UCSD-AML1 (cell line): ENCODE measurements around the gene CSTA.
A peak's percentile ranks its signal among the peaks of the same experiment; 100 is the strongest.

Experiments used
- DNase-seq: peaks from one replicate; lab custom pipeline; 2025; ENCODE audit not compliant: unreplicated experiment; lab: John Stamatoyannopoulos, UW

The CSTA gene, protein sequence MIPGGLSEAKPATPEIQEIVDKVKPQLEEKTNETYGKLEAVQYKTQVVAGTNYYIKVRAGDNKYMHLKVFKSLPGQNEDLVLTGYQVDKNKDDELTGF

DNA sequence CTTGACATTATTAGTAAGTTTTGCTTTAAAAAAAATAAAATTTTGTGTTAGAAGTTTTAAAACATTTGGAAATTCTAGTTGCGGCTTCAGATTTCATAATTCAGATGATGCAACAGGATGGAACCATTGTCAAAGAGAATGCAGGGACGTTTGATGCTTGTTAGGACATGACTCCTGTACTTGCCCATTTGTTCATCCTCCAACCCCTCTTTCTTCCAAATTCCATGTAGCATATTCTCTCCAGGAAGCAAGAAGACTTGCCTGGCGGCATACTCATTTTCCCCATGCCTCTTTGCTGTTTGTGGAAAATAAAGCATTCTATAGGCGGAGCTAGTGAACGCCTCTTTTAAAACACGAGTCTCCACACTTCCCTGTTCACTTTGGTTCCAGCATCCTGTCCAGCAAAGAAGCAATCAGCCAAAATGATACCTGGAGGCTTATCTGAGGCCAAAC lies at the start of gene CSTA:
Gene CSTA (plus strand): TSS at position 378 of the 453 bp plus-strand sequence. CDS start 45 bp downstream, at position 423.
- no peak for DNase-seq

DNA sequence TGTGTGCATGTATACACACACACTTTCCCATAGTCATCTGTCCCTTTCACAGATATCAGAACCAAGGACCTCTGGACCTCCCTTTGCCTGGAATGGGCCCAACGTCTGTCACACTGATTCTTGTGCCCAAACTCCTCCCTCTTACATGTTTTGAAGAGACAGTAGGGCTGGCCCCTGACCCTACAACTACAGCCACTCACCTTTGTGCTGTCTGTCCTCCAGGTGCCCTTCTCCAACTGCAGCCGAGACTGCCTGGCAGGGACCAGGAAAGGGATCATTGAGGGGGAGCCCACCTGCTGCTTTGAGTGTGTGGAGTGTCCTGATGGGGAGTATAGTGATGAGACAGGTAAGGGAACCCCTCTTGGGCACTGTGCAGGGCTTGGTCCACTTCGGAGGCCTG lies 43.2 kb upstream of the CSTA start:
- DNase-seq = no peak

DNA sequence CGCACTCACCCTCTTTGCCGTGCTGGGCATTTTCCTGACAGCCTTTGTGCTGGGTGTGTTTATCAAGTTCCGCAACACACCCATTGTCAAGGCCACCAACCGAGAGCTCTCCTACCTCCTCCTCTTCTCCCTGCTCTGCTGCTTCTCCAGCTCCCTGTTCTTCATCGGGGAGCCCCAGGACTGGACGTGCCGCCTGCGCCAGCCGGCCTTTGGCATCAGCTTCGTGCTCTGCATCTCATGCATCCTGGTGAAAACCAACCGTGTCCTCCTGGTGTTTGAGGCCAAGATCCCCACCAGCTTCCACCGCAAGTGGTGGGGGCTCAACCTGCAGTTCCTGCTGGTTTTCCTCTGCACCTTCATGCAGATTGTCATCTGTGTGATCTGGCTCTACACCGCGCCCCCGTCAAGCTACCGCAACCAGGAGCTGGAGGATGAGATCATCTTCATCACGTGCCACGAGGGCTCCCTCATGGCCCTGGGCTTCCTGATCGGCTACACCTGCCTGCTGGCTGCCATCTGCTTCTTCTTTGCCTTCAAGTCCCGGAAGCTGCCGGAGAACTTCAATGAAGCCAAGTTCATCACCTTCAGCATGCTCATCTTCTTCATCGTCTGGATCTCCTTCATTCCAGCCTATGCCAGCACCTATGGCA lies 41.1 kb upstream of the CSTA start:
- DNase-seq = no peak

DNA sequence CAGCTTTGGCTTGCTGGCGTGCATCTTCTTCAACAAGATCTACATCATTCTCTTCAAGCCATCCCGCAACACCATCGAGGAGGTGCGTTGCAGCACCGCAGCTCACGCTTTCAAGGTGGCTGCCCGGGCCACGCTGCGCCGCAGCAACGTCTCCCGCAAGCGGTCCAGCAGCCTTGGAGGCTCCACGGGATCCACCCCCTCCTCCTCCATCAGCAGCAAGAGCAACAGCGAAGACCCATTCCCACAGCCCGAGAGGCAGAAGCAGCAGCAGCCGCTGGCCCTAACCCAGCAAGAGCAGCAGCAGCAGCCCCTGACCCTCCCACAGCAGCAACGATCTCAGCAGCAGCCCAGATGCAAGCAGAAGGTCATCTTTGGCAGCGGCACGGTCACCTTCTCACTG lies 40.6 kb upstream of the CSTA start:
- DNase-seq = no peak

DNA sequence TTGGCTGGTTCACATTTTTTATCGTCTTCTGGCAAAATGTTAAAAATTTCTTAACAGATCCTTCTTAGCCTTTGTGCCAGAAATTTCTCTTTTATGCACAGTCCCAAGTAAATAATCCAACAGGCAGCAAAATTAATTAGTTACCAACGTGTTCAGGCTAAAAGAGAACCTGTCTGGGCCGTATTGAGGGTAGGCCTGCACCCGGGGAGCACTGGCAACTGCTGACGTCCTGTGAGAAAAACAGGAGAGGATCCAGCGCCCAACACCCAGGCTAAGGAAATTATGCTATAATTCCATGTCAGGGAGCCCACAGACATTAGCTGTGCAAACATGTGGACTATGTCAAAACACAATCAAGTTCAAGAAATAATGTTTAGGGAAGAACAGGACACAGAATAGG lies 30.7 kb upstream of the CSTA start:
- no peak for DNase-seq

DNA sequence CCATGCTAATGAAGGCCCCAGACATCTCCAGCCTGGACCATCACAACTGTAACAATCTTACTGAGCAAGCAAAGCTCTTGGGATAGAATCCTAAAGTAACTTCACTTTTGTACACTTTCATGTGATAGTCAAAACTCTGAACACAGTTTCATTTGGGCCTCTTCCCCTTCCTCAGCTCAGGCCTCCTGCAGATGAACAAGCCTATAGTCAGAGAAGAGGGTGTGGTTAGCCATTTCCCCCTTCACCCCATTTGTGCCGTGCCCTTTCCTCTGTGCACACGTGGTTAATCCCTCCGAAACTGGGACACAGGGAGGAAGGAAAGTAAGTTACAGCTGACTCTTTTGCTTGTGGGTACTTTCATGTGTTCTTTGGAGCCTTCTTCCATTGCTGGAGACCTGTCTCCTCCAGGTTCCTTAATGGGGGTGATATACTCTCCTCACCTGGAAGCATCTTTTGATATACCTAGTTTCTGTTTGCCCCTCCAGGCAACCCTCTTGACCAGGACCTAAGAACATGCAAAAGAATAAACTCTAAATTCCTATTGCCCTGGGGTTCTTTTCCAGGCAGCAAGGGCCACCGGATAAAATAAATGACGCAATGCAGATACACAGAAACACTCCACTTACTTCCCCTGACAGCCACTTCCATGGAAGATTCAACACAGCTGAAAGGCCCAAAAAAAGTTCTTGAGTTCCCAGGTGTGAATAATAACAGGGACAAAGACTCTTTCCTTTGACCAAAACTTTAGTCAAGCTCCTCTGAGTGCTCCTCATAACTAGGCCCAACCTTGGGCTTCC lies 29.6 kb upstream of the CSTA start:
- DNase-seq = peak; percentile 17

DNA sequence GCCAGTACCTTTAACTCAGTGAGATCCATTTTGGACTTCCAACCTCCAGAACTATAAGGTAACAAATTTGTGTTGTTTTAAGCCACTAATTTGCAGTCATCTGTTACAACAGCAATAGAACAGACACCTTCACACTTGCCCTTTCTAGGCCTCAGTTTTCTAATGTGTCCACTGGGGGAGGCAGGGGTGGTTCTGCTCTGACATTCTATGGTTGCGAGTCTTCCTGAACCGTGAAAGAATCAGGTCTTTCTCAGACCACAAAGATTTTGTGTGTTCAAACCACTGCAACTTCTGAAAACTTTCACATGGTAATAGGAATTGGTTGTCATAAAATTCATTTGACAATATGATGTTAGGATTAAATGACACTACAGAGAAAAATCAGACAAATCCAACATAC lies 26.8 kb upstream of the CSTA start:
- DNase-seq = no peak

DNA sequence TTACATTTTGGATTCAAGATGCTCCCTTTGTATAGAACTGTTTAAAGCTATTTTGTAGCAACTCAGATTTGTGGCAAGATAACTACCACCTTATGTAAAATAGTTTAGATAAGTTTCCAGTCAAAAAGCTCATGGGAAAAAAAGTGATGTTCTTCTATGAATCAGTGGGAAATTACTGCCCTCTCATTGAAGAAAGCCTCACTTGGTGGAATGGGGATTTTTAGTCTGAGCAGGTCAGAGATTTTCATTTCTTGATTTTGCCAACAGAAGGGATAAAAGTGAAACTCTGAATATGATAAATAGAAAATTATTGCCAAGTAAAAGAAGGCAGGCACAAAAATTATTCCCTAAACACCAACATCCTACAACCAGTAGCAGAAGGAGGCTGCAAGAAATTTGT lies 25.8 kb upstream of the CSTA start:
- DNase-seq = no peak

DNA sequence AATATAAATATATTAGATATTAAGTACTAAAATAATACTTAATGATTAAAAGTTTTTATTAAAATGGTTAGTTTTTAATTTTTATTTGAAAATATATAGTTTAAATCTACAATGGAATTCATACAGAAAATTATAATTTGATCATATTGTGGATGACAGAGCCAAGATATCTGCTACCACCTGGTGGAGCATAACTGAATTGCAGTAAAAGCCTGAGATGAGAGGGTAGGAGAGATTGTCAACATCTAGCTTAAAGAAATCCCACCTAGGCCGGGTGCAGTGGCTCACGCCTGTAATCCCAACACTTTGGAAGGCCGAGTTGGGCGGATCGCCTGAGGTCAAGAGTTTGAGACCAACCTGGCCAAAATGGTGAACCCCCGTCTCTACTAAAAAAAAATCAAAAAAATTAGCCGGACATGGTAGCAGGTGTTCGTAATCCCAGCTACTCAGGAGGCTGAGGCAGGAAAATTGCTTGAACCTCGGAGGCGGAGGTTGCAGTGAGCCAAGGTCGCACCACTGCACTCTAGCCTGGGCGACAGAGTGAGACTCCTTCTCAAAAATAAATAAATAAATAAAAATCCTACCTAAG lies 25.1 kb upstream of the CSTA start:
- DNase-seq = no peak

DNA sequence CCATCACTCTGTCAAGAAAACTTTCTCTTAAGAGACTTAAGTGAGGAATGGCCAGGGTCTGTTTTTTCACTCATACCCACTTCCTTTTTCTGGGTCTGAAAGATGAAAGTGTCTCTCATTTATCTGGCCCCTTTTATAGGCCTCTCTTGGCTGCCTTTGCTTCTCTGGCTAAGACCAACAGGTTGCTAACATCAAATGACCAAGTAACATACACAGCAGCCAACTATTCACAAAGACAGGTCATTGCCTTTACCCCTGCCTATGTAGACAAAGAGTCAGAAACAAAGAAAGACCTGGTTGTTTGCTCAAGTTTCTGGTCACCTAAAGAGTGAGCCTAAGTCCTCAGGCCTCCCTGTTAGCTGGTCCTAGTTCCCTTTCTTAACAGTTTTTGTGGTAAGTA lies 24.0 kb upstream of the CSTA start:
- no peak for DNase-seq

DNA sequence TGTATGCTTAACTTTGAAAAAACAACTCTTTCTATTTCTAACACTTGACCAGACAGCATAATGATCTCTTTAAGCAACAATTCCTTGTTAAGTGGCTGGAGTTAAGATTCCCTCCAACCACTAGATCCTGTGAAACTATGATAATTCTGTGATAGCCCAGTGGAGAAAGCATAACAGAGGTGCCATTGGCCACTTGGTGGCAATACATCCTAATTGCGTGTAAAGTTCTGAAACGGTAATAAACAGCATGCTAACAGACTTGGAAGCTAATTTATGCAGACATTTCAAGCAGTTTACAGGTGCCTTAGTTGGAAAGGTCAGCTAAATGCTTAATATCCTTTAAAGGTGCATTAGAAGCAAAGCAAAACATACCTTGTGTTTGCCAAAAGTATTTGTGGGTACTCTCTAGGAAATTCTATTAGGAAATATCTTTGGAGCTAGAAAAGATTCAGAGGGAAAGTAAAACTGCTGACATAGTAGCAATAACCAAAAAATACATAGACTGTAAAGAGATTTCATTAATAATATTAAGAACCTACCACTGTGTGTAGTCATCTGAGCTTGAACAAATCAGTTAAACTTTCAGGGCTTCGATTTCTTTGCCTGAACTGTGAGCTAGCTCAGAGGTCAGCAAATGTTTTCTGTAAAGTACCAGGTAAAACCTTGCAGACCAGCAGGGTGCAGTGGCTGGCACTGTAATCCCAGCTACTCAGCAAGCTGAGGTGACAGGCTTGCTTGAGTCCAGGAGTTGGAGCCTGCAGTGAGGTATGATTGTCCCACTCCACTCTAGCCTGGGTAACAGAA lies 19.0 kb upstream of the CSTA start:
- DNase-seq = no peak

DNA sequence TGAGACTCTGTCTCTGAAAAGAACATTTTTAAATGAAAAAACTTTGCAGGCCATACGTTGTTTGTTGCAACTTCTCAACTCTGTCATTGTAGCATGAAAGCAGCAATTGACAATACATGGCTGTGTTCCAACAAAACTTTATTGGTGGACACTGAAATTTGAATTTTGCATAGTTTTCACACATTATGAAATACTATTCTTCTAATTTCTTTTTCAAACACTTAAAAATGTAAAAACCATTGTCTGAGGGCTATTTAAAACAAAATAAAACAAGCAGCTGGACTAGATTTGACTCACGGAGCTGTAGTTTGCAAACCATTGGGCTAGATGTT lies 18.5 kb upstream of the CSTA start:
- DNase-seq = no peak

DNA sequence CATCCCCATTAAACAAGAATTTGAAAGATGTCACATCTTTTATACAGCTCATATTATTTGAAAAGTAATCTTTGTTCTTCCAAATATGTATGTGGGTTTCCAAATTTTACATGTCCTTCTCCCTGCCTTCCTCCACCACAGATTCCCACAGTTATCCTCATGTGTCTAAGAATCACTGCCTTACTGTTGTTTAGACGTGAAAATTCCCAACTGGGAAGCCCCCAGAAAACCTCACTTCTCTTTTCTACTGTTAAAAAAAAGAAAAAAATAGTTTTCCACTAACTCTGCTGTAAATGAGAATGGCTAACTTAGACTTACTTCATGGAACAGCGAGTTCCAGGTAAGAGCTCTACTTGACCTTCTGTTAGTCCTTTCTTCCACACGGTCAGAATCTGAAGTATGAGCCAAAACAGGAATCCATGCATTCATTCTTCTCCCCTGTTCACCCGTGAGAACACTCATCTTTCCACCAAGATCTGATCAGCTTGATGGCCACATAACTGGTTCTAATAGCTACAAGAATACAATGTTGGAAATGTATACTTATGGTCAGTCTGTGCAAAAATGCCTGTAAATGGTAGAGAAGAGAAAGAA lies 17.9 kb upstream of the CSTA start:
- DNase-seq = no peak

DNA sequence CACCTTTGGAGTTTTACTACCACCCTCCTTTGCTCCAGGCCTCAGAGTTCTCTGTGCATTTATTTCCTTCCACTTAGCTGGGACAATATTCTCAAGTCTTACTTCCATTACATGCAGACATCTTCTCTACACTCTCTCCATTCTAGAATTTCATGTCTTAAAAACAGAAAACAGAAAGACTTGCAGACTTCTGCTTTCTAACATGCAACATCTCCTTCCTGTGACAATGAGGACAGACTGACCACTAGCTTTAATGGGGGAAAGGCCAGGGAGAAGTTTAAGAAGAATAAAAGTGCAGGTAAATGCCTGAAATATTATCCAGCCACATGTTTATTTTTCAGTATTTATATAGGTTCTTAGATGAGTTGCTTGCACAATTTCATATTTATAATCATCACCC lies 17.1 kb upstream of the CSTA start:
- DNase-seq = no peak

DNA sequence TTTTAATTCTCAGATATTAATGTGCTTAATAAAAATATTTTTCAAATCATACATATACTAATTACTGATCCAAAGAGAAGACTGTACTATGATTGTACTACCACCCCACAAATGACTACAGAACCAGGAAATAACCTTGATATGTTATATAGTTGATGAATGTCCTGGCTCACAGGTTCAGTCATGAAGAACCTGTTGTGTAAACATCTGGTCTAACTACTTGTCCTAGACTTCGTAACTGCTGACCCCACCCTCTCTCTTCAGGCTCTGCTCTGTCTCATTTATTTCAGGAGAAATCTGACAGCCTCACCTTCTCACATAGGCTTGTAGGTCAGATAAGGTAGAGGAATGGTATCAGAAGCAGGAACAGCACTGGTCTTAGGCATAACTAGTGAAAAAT lies 14.7 kb upstream of the CSTA start:
- DNase-seq = no peak

DNA sequence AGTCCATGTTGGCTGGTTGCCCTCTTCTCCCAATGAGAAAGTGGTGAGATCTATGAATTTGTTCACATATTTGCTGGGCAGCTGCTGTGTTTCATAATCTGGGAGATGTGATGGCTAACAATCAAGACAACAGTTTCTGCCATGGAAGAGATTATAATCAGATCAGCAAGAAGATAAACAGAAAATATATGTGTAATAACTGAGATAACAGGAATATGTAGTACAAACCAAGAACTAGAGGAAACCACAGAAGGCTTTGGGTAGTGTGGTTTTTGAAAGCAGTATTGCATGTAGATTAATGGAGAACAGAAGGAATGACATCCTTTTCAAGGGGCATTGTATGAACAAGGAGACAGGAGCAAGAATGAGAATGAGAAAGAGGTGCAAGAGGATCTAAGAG lies 12.2 kb upstream of the CSTA start:
- no peak for DNase-seq

DNA sequence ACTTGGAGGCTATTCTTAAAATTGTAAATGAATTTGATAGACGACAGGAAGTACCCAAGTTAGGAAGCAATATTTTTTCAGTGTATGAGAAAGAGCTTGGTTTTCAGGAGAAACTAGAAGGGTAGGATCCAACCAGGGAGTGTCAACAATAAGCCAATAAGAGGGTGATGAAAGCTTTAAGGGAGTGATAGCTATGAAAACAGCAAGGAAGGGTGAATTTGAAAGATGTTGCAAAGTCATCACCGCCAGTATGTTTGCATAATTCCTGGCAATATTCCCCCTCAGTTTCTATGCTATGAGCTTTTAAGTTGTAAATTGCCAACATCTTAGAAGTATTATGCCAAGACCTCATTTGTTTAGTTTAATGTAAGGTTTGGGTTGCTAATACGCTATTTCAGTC lies 11.8 kb upstream of the CSTA start:
- no peak for DNase-seq

DNA sequence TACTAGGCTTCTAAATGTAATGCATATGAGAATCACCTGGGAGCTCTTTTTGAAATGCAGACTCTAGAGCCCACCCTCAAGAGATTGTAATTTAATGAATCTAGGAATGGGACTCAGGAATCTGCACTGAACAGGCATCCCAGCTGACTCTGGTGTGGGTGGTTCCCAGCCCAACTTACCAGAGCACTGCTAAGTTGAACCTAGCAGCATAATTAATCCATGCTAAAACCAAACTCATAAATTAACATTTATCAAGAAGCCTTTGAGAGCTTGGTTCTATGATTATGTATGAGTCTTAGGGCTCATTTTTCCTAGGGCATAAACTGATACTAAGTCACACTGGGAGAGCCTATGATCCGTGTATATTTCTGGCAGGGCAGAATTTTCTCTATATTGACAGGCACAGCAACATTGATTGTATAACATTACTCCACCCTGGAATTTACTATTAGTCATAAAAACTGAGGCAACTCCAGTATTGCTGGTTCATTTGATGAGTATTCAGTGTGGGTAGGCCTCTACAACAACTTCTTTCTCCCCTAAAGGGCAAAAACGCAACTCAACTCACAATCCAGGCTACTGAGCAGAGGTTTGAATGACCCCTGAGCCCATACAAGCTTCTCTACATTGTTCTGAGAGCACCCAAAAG lies 10.7 kb upstream of the CSTA start:
- no peak for DNase-seq

DNA sequence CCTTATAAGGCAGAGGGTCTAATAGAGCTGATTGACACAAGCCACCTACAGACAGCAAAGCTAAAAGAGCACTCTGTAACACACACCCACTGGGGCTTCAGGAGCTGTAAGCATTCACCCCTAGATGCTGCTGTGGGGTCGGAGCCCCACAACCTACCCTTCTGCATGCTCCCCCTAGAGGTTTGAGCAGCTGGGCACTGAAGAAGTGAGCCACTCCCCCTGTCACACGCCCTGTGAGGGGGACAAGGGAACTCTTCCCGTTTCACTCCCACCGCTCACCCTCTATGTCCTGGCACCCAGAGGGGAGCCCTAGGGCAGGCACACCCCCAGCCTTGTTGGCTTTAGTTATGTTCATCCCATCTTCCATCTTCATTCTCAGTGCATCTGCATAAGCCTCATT lies 9.4 kb upstream of the CSTA start:
- no peak for DNase-seq

DNA sequence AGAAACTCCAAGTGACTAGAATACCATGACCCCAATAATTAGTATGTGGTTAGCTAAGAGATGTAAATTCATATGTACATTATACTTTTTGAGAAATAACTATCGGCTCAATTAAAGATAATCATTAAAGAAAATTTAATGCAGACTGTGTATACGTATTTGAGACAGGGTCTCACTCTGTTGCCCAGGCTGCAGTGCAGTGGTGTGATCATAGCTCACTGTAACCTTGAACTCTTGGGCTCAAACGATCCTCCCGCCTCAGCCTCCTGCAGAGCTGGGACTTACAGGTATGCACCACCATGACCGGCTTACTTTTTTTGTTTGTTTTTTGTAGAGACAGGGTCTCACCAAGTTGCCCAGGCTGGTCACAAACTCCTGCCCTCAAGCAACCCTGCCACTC lies 8.7 kb upstream of the CSTA start:
- DNase-seq = no peak

DNA sequence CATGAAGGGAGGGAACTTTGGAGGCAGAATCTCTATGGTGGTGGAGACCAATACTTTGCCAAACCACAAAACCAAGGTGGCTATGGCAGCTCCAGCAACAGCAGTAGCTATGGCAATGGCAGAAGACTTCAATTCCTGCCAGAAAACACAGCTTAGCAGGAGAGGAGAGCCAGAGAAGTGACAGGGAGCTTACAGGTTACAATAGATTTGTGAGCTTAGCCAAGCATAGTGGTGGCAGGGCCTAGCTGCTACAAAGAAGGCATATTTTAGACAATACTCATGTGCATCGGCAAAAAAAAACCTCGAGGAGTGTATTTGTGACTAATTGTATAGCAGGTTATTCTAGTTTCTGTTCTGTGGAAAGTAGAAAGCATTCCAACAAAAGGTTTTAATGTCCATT lies 6.4 kb upstream of the CSTA start:
- no peak for DNase-seq
